ENCODE results near the gene TSTD2.

Gene TSTD2

DNA sequence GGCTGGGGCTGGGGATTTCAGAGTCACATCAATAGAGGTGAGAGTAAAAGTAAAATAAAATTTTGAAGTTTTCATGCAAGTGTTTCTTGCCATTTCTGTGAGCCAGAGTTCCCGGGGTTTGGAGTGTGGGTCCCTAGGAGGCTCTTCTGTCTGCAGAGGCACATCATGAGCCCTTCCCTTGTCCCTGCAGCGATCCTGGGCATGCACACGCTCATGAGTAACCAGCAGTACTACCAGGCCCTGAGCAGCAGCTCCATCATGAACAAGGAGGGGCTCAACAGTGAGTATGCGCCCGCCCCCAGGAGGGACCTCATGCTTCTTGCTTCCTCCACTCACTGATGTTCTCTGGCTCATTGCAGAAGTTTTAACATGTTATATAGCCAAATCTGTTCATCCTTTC lies 70.6 kb downstream of the TSTD2 start:
- no peak for DNase-seq (ENCODE audit: low spot score)

DNA sequence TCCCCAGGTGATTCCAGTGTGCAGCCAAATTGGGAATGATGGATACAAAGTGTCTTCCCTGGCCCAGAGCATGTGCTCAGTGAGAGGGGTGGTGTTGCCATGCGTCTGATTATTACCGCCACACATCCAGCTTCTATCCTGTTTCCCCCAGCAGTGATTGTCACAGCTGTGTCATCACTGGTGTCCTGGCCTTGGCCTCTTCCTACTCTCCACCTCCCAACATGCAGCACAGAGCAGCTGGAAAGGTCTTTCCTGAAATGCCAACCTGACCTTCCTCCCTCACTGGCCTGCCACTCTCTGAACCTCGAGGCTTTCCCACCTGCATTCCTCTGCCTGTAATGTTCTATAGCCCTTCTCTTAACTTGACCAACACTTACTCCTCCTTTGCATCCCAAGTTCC lies 71.7 kb downstream of the TSTD2 start:
- DNase-seq (ENCODE audit: low spot score) = no peak

DNA sequence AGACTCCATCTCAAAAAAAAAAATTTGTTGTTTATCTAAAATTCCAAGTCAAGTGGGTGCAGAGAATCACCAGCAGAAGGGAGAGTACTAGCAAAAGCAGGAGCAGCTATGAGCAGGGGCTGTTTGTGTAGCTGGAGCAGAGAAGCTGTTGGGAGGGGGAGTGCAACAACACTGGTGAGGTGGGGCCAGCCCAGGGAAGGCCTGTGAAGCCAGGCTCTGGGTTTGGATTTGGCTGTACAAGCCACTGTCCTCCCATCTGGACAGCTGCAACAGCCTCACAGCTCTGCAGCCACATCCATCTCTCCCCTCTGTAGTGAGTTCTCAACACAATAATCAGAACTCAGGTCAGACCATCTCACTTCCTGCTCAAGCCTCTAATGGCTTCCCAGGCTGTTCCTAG lies 72.3 kb downstream of the TSTD2 start:
- no peak for DNase-seq (ENCODE audit: low spot score)

DNA sequence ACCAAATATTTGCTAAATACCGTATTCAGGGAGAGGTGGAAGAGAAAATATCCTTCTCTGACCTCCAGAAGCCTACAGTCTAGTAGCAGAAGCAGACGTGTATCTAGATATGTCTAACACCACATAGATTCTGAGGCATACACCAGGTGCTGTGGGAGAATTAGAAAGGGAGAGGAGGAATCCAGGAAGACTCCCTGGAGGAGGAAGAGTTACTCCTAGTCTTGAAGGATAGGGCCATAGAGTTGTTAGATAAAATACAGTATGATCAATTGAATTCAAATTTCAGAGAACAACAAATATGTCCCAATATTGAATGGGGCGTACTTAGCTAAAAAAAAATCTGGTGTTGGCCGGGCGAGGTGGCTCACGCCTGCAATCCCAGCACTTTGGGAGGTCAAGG lies 73.0 kb downstream of the TSTD2 start:
- no peak for DNase-seq (ENCODE audit: low spot score)

DNA sequence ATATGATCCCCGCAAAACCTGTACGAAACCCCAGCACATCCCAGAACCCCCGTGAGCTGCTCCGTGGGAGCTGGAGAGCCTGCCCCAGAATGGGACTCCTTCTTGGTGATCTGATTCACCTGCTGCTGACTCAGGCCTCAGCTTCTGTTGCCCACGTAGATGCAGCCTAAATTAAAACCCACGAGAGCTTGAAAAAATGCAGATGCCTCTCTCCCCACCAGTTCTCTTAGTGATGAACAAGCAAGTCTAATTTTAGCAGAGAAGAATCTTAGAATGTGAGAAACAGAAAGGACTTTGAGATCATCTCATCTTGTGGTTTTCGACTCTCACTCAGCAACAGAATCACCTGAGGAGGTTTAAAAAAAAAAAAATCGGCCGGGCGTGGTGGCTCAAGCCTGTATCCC lies 74.1 kb downstream of the TSTD2 start:
- DNase-seq (ENCODE audit: low spot score) = peak; percentile 85

DNA sequence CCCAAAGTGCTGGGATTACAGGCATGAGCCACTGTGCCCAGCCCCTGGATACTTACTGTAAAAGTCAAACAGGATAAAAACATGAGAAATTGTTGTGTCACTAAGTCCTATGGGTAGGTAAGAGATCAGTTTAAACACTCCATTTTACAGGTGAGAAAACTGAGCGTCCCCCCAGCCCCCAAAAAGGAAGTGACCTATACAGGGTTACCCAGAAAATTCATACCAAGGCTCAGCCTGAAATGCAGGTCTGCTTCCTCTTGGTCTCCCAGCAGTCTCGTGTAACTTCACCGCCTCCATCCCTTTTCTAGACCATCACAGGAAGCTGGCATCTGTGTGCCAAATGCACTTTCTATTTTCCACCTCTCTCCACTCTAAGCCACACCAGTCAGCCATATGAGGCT lies 74.5 kb downstream of the TSTD2 start:
- no peak for DNase-seq (ENCODE audit: low spot score)

DNA sequence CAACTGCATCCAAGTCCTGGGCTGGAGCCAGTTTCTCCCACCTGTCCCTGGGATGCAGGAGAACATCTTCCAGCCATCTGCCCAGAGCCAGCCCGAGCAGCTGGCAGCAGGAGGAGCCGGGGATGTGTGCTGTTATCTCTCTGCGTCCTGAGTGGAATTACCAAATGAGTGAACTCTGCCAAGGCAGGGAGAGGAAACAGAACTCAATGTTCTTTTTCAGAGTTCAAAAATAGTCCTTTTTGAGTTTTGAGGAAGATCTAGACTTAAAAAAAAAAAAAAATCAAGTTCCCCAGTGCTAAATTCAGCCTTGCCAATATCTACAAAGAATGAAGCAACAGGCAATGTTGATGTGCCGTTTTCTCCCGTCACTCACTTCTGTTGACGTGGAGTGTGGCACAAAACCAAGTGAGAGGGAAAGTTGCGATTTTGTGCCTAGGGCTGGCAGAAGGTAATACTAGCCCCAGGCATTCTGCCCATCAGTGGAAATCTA lies 75.5 kb downstream of the TSTD2 start:
- DNase-seq (ENCODE audit: low spot score) = peak; percentile 78

DNA sequence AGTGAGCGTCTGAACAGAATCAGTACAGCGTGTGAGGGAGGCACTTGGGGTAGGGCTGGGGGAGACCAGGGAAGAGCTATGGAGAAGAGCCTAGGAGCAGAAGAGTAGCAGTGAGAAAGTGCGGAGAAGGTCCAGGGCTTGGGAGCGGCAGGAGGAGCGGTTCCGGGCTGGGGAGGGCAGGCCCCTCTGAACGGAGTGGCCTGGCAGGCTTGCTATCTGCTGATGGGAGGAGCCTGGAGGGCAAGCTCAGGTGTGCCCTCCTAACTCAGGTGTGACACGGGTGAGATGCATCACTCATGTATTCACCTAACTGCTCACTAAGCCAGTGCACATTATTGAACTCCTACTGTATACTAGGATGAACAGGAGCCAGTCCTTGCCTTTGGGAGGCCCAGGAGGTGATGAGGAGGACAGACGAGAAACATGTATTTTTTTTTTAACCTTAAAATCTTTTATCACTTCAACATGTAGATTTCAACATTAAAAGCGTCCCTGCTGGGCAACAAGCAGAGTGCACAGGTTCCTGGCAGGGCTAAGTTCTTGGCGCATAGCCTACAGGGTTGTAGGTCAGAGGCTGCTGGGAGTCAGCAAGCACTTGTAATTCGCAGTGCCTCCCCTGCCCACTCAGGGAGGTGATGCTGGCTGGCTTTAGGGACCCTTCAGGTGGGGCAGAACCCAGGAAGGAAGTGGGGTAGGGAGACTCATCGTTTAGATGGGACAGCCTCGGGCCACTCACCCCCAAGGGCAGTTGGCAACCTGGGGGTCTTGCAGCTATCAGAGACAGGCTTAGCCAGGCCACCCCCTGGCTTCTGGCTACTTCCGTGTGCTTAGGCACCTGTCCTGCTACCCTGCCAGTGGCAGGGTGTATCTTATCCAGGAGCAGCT lies 76.2 kb downstream of the TSTD2 start:
- DNase-seq (ENCODE audit: low spot score) = no peak

DNA sequence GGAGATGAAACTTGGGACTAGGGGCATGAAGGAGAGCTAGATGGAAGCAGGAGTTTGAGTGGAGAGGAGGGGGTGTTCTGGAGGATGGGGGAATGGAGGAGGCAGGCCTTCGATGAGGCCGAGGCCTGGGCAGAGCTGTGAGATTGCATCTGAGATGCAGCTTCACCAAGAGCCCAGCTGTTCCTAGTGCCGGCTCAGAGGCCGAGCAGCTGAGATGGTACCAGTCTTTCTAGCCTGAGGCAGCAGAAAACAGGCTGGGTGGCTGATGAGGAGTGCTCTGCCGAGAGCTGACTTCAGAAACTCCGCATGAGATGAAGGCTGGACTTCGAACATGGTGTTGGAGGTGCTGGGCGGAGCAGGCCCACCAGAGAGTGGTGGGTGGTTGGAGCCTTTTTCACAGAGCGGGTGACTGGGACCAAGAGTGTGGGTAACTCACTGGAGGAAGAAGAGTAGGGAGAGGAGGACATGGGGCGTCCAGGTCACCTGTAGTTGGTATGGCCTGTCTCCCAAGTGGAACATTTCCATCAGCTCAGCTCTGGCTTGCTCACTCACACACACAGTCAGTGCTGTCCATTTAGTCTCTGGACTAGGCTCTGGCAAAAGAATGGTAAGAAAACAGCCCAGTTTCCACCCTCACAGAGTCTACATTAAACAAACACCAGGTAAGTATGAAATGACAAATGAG lies 77.0 kb downstream of the TSTD2 start:
- DNase-seq (ENCODE audit: low spot score) = no peak

DNA sequence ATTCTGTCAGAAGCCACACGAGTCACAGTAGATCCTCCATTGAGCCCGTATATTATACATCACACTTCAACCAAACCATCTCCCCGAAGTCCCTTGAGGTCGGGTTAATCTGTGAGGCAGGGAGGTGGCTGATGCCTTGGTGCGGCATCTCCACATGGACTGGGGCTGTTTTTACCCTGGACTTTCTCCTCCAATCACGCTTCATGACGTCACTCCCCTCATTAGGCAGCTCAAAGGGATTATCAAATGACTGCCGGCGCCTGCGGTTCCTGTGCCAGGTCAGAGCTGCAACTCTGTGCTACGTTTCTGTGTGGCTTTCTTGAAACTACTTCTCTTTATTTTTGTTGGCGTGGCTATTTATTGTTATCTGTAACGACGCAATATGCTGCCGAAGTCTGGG lies 78.0 kb downstream of the TSTD2 start:
- no peak for DNase-seq (ENCODE audit: low spot score)

DNA sequence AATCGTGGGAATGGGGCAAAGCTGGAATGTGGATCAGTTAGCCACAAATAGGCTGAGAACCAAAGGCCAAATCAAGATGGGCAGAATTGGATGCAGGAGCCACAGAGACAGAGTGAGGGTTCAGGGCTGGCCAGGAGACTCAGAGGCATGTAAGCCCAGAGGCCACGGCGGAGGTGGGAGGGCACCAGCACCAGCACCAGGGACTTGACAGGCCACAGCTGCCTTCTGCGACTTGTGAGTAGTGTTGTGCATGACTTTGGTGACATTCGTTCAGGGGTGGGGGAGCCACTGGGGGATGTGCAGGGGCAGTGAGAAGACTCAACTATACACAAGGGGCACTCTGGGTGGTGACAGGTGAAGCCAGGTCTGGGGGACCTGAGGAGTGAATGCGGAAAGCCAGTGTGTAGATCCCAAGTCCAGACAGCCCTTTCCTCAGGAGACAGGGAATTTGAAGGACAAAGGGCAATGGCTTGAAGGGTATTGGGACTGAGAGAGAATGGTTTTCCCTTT lies 78.5 kb downstream of the TSTD2 start:
- no peak for DNase-seq (ENCODE audit: low spot score)

DNA sequence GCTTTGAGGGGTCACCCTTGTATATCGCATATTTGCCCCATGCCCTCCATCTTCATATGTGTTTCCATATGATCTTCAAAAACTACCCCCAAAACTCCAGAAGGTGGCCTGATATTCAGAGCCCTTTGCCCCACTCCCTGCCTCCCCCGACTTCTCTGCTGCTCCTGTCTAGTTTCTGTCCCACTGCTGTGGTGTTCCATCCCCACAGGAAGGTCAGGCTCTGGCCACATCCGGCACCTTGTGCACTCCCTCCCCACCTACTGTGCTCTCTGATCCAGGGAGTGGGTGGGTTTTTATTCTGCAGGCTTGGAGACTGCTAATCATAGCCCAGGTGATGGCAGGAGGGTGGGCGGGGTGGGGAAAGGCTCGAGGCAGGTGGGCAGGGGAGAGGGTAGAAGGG lies 79.3 kb downstream of the TSTD2 start:
- DNase-seq (ENCODE audit: low spot score) = no peak

DNA sequence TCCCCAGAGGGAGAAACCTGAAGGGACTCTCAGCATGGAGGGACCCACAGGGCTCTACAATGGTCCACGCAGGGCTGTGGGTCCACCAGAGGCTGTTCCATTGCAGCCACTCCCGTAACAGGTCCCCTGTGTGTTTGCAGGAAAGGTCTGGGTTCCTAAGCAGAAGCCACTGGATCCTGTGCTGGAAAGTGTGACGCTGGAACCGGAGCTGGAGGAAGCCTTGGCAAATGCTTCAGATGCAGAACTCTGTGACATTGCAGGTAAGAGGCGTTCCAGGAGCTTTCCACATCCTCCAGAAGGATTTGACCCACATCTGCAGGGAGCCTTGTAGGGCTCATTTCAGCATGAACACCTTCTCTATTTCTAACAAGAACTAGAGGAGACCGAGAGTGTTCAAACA lies 80.0 kb downstream of the TSTD2 start:
- DNase-seq (ENCODE audit: low spot score) = peak; percentile 68

DNA sequence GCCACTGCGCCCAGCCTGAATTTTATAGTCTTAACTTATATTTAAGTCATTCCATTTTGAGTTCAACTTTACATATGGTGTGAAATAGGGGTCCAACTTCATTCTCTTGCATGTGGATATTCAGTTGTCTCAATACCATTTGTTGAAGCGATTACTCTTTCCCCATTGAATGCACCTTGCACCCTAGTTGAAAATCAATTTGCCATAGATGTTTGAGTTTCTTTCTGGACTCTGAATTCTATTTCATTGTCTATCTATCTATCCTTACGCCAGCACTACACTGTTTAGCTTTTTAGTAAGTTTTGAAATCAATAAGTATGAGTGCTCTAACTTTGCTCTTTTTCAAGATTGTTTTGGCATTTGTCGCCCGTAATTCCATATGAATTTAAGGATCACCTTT lies 81.9 kb downstream of the TSTD2 start:
- DNase-seq (ENCODE audit: low spot score) = no peak

DNA sequence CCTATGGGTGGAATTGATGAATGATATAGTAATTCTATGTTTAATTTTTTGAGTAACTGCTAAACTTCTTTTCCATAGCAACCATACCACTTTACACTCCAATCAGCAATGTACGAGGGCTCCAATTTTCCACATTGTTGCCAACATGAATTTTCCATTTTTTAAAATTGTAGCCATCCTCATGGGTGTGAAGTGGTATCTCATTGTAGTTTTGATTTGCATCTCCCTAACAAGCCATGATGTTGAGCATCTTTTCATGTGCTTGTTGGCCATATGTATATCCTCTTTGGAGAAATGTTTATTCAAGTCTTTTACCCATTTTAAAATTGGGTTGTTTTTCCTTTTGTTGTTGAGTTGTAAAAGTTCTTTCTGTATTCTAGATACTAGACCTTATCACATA lies 82.8 kb downstream of the TSTD2 start:
- DNase-seq (ENCODE audit: low spot score) = no peak
